HFFc6 (cell line): ENCODE results near the gene DRICH1. TPM values are rescaled to one million over a fixed set of nuclear protein-coding genes. Genes with fewer than 3 reads are reported as not detected.
"Not testable (repeated sequence)": the region's sequence is repeated elsewhere in the genome, so short reads cannot be mapped to it uniquely, and the experiment has no call there.

Source experiments
- DNase-seq: peaks from one replicate; pipeline ENCODE4 v3.0.0-alpha.2; 2018
- H3K27ac Mint-ChIP-seq: 2 replicates; pipeline ENCODE4 v1.8.0; 2020; ENCODE audit warnings: mild to moderate bottlenecking, mixed read lengths
- H3K27me3 Mint-ChIP-seq: 2 replicates; pipeline ENCODE4 v1.8.0; 2021; ENCODE audit warnings: mild to moderate bottlenecking, moderate library complexity, mixed read lengths; ENCODE audit not compliant: insufficient read depth
- H3K36me3 Mint-ChIP-seq: 2 replicates; pipeline ENCODE4 v1.8.0; 2021; ENCODE audit warnings: low read depth, mixed read lengths
- H3K4me1 Mint-ChIP-seq: 2 replicates; pipeline ENCODE4 v1.8.0; 2020; ENCODE audit warnings: low read depth, mixed read lengths
- H3K4me3 Mint-ChIP-seq: 2 replicates; pipeline ENCODE4 v1.8.0; 2020; ENCODE audit warnings: mild to moderate bottlenecking, moderate library complexity, mixed read lengths
- H3K9me3 Mint-ChIP-seq: 2 replicates; pipeline ENCODE4 v1.8.0; 2020; ENCODE audit warnings: mild to moderate bottlenecking, mixed read lengths
- CTCF ChIP-seq: fragments of 200-600 bp; sonication (generic); IDR thresholded peaks from 2 replicates; pipeline ENCODE4 v1.5.0; 2021; ENCODE audit warnings: antibody characterized with exemption, mild to moderate bottlenecking
- total RNA-seq, 6 experiments: library from RNA; stranded (reverse); fragmentation: NEBNext Ultra II Directional; extraction: Animal tissue kit (Norgen Biotek cat#: 25700); gene quantifications; 2 replicates in 1 of 6; 3 replicates in 5 of 6; pipeline ENCODE4 v1.2.3, GENCODE V29; 2021

Gene DRICH1
- total RNA-seq, 6 experiments from 2014 or later, result 0.14 to 0.25 (median 0.24) TPM; not detected in 3

- H3K4me1 Mint-ChIP-seq, result no peaks in the 10 kb centered on the region
- no peak for TF ChIP-seq CTCF
- H3K27ac Mint-ChIP-seq, result no peak overlapping the region
- DNase-seq, result no peak
- peaks cover 1% of the 10 kb centered on the region for H3K27me3 Mint-ChIP-seq
- H3K36me3 Mint-ChIP-seq, result no peaks in the 10 kb centered on the region
- no peak overlapping the region for H3K4me3 Mint-ChIP-seq
- H3K9me3 Mint-ChIP-seq, result no peaks in the 10 kb centered on the region
These were observed 19.6 kb upstream of the DRICH1 start for GRCh38 chr22:23651676-23652075.

- Mint-ChIP-seq H3K36me3 (no peaks in the 10 kb centered on the region), H3K27ac (no peak overlapping the region), H3K4me3 (no peak overlapping the region), H3K4me1 (no peaks in the 10 kb centered on the region), H3K9me3 (no peaks in the 10 kb centered on the region), H3K27me3 (peaks cover 1% of the 10 kb centered on the region)
- no peak for DNase-seq
- TF ChIP-seq CTCF, result no peak
These were observed 17.0 kb upstream of the DRICH1 start for GRCh38 chr22:23649071-23649501.

- H3K4me3 Mint-ChIP-seq, H3K4me1 Mint-ChIP-seq, DNase-seq, H3K9me3 Mint-ChIP-seq, H3K27me3 Mint-ChIP-seq, H3K36me3 Mint-ChIP-seq, H3K27ac Mint-ChIP-seq: not testable (repeated sequence)
These were observed 14.4 kb upstream of the DRICH1 start for GRCh38 chr22:23646526-23646925.

- not testable (repeated sequence) for H3K4me3 Mint-ChIP-seq, DNase-seq, H3K4me1 Mint-ChIP-seq, H3K27ac Mint-ChIP-seq, H3K36me3 Mint-ChIP-seq, H3K27me3 Mint-ChIP-seq, H3K9me3 Mint-ChIP-seq
These were observed 8.1 kb upstream of the DRICH1 start for GRCh38 chr22:23640206-23640605.

- no peak for DNase-seq
- Mint-ChIP-seq H3K27ac (no peak overlapping the region), H3K9me3 (no peaks in the 10 kb centered on the region), H3K36me3 (no peaks in the 10 kb centered on the region), H3K27me3 (peaks cover 5% of the 10 kb centered on the region; the same call in 1 of the 2 replicates), H3K4me3 (no peak overlapping the region), H3K4me1 (no peaks in the 10 kb centered on the region)
- TF ChIP-seq CTCF, result no peak
These were observed 7.5 kb upstream of the DRICH1 start for GRCh38 chr22:23639661-23640060.

GRCh38 chr22:23638611-23639010 is 6.5 kb upstream of the DRICH1 start:
- H3K4me3 Mint-ChIP-seq, result no peak overlapping the region
- no peaks in the 10 kb centered on the region for H3K9me3 Mint-ChIP-seq
- no peak for TF ChIP-seq CTCF
- no peaks in the 10 kb centered on the region for H3K36me3 Mint-ChIP-seq
- H3K27me3 Mint-ChIP-seq, result peaks cover 5% of the 10 kb centered on the region; the same call in 1 of the 2 replicates
- H3K4me1 Mint-ChIP-seq, result no peaks in the 10 kb centered on the region
- H3K27ac Mint-ChIP-seq, result no peak overlapping the region
- DNase-seq, result no peak

GRCh38 chr22:23635291-23635690 is 3.2 kb upstream of the DRICH1 start:
- not testable (repeated sequence) for H3K27ac Mint-ChIP-seq, H3K27me3 Mint-ChIP-seq, H3K9me3 Mint-ChIP-seq, H3K36me3 Mint-ChIP-seq, H3K4me1 Mint-ChIP-seq, H3K4me3 Mint-ChIP-seq, DNase-seq

- DNase-seq, H3K4me1 Mint-ChIP-seq, H3K4me3 Mint-ChIP-seq, H3K36me3 Mint-ChIP-seq, H3K27ac Mint-ChIP-seq, H3K9me3 Mint-ChIP-seq, H3K27me3 Mint-ChIP-seq: not testable (repeated sequence)
These were observed 3.9 kb downstream of the DRICH1 start for GRCh38 chr22:23628056-23628743.
